ENCODE results near the gene GPR22.

GPR22 gene

DNA sequence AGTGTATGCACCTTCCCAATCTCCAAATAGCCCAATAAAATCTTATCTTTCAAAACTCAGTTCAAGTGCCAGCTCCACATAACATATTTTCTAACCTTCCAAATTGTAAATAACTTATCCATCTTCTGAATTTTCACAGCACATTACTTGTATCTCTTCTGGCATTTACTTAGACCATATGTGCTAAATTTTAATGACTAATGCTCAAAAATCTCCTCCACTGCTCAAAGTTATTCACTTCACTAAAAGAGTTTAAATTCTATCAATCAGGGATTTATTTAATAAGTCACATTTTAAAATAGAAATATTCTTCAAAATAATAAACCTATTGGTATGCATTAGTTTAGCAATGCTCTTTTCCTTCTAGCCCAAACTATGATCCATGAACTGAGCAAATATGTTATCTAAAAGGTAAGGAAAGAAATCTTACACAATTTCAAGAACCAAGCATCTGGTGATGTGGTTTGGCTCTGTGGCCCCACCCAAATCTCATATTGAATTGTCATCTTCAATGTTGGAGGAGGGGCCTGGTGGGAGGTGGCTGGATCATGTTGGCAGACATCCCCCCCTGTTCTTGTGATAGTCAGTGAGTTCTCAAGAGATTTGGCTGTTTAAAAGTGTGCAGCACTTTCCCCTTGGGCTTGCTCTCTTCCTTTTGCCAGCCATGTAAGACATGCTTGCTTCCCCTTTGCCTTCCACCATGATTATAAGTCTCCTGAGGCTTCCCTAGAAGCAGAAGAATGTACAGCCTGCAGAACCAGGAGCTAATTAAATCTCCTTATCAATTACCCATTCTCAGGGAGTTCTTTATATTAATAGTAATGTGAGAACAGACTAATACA lies 28.1 kb upstream of the GPR22 start:
- in situ Hi-C loops (cut with MboI; ENCODE audit: low sequenced_read_pairs, unreplicated experiment), result no loop called here
- TF ChIP-seq CTCF (IDR thresholded peaks at IDR 0.05; ENCODE audit: borderline replicate concordance, control extremely low read depth, extremely low read depth, insufficient read depth, missing control alignments), result no peak
- DNase-seq (ENCODE audit: low spot score), result no peak

DNA sequence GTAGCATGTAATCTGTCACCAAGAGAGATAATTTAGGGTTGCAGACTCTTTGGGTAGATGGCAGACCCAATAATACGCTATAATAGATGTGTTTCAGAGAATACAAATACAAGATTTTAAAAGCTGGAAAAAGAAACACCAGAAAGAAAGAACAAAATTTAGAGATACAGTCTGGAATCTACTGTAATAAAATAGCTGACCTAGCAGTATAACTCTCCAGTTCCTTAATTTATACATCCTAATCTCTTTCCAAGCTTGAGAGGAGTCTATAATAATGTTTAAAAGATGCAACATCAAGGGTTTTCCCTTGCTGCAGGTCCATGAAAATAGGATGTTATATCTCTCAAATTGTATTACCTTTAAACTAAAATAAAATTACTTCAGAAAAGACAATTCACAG lies 27.2 kb upstream of the GPR22 start:
- in situ Hi-C loops (cut with MboI; ENCODE audit: low sequenced_read_pairs, unreplicated experiment), result no loop called here
- TF ChIP-seq CTCF (IDR thresholded peaks at IDR 0.05; ENCODE audit: borderline replicate concordance, control extremely low read depth, extremely low read depth, insufficient read depth, missing control alignments), result no peak
- DNase-seq (ENCODE audit: low spot score), result no peak

- no peak for DNase-seq (ENCODE audit: low spot score)
- TF ChIP-seq CTCF (IDR thresholded peaks at IDR 0.05; ENCODE audit: borderline replicate concordance, control extremely low read depth, extremely low read depth, insufficient read depth, missing control alignments), result no peak
- in situ Hi-C loops (cut with MboI; ENCODE audit: low sequenced_read_pairs, unreplicated experiment), result no loop called here
These were observed 23.3 kb upstream of the GPR22 start for GRCh38 chr7:107446531-107446930.

GRCh38 chr7:107446988-107447387 lies 22.9 kb upstream of the GPR22 start:
- in situ Hi-C loops (cut with MboI; ENCODE audit: low sequenced_read_pairs, unreplicated experiment), result no loop called here
- DNase-seq (ENCODE audit: low spot score), result no peak
- no peak for TF ChIP-seq CTCF (IDR thresholded peaks at IDR 0.05; ENCODE audit: borderline replicate concordance, control extremely low read depth, extremely low read depth, insufficient read depth, missing control alignments)

DNA sequence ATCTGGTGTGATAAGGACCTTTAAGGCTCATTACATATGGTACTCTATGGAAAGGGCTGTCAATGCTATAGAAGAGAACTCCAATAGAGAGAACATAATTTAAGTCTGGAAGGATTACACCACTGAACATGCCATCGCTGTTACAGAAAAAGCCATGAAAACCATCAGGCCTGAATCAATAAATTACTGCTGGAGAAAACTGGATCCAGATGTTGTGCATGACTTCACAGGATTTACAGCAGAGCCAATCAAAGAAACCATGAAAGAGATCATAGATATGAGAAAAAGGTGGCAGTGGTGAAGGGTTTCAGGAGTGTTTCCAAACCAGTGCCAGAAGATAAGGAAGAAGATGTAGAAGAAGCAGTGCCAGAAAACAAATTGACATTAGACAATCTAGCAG lies 18.9 kb upstream of the GPR22 start:
- no peak for DNase-seq (ENCODE audit: low spot score)
- TF ChIP-seq CTCF (IDR thresholded peaks at IDR 0.05; ENCODE audit: borderline replicate concordance, control extremely low read depth, extremely low read depth, insufficient read depth, missing control alignments), result no peak
- in situ Hi-C loops (cut with MboI; ENCODE audit: low sequenced_read_pairs, unreplicated experiment), result loop anchor here (10.0 kb wide), 1 partner anchor 274 kb away; no protein-coding TSS in a partner anchor

- no peak for TF ChIP-seq CTCF (IDR thresholded peaks at IDR 0.05; ENCODE audit: borderline replicate concordance, control extremely low read depth, extremely low read depth, insufficient read depth, missing control alignments)
- in situ Hi-C loops (cut with MboI; ENCODE audit: low sequenced_read_pairs, unreplicated experiment), result loop anchor here (10.0 kb wide), 1 partner anchor 271 kb away; no protein-coding TSS in a partner anchor
- no peak for DNase-seq (ENCODE audit: low spot score)
These were observed 16.5 kb upstream of the GPR22 start for GRCh38 chr7:107453388-107453787.
